ENCODE measurements around the gene TNS3.

DNA sequence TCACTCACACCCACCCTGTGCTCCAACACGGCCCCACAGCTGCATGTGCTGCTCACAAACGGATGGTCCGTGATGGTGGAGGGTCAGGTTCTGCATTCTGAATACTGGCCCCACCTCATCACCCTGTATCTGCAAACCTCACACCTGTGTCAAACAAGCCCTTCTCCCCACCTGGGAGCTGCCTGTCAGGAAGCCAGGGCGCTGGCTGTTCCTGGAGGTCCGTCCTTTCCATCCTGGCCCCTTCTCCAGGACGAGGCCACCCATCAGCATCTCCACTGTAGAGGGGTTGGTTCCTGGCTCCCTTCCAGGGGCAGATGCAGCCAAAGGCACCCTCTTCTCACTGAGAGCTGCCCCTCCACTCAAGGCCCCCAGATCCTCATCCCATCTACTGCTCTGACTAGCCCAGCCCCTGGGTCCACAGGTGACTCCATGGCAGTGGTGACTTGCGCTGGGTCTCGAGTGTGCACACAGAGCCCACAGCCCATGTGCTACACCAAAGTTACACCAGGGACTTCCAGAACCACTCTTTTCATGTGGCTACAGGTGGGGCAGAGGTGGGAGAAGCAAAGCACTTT lies 229.4 kb downstream of the TNS3 start:
- TF ChIP-seq, protein P1, sequence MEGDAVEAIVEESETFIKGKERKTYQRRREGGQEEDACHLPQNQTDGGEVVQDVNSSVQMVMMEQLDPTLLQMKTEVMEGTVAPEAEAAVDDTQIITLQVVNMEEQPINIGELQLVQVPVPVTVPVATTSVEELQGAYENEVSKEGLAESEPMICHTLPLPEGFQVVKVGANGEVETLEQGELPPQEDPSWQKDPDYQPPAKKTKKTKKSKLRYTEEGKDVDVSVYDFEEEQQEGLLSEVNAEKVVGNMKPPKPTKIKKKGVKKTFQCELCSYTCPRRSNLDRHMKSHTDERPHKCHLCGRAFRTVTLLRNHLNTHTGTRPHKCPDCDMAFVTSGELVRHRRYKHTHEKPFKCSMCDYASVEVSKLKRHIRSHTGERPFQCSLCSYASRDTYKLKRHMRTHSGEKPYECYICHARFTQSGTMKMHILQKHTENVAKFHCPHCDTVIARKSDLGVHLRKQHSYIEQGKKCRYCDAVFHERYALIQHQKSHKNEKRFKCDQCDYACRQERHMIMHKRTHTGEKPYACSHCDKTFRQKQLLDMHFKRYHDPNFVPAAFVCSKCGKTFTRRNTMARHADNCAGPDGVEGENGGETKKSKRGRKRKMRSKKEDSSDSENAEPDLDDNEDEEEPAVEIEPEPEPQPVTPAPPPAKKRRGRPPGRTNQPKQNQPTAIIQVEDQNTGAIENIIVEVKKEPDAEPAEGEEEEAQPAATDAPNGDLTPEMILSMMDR (IDR thresholded peaks at IDR 0.05) = no peak
- no peak for TF ChIP-seq POLR2A (IDR thresholded peaks at IDR 0.05)

Data from uterus (tissue), 2 donors.